ENCODE measurements around the gene ZNF816. TPM values are rescaled to one million over a fixed set of nuclear protein-coding genes. Genes with fewer than 3 reads are reported as not detected.
"Not testable (repeated sequence)": the region's sequence is repeated elsewhere in the genome, so short reads cannot be mapped to it uniquely, and the experiment has no call there.

Gene ZNF816
- total and polyA plus RNA-seq, 2 donors from 2014 or later: 4.4 to 16.6 TPM

- H3K4me1 ChIP-seq (ENCODE audit: control insufficient read depth in 2 of 3, insufficient read depth in 2 of 3, low read depth in 1 of 3, low read length in 3 of 3): no peaks in the 10 kb centered on the region
- H3K27me3 ChIP-seq (ENCODE audit: control insufficient read depth, insufficient read depth, low read length): no peaks in the 10 kb centered on the region
- H3K9me3 ChIP-seq (ENCODE audit: control insufficient read depth in 2 of 3, insufficient read depth in 1 of 3, low read length in 3 of 3): peaks cover 0 to 2% (median 0%) of the 10 kb centered on the region in 3 donors
- H3K9ac ChIP-seq (ENCODE audit: low read length in 3 of 3): no peak overlapping the region
- H3K4me3 ChIP-seq (ENCODE audit: low read length in 3 of 3): no peak overlapping the region
- intact Hi-C loops (cut with DNase I): no loop called here
- FAIRE-seq (no peak), DNase-seq (no peak)
- H3K27ac ChIP-seq (ENCODE audit: low read depth in 2 of 2, low read length in 2 of 2): no peak overlapping the region
- H3K36me3 ChIP-seq (ENCODE audit: control insufficient read depth in 2 of 3, insufficient read depth in 3 of 3, low read length in 3 of 3): peaks cover 2 to 4% (median 3%) of the 10 kb centered on the region in 3 donors
- no peak for TF ChIP-seq CTCF (IDR thresholded peaks at IDR 0.05; ENCODE audit: borderline replicate concordance, extremely low read depth, insufficient read depth)
Observed at GRCh38 chr19:52910648-52911047, 52.0 kb downstream of the ZNF816 start.

GRCh38 chr19:52904052-52904780 lies 58.5 kb downstream of the ZNF816 start:
- H3K4me1 ChIP-seq (ENCODE audit: control insufficient read depth in 2 of 3, insufficient read depth in 2 of 3, low read depth in 1 of 3, low read length in 3 of 3); H3K36me3 ChIP-seq (ENCODE audit: control insufficient read depth in 2 of 3, insufficient read depth in 3 of 3, low read length in 3 of 3); H3K9me3 ChIP-seq (ENCODE audit: control insufficient read depth in 2 of 3, insufficient read depth in 1 of 3, low read length in 3 of 3); FAIRE-seq; H3K9ac ChIP-seq (ENCODE audit: low read length in 3 of 3); H3K27me3 ChIP-seq (ENCODE audit: control insufficient read depth, insufficient read depth, low read length); intact Hi-C loops (cut with DNase I); H3K4me3 ChIP-seq (ENCODE audit: low read length in 3 of 3): not testable (repeated sequence)
- H3K27ac ChIP-seq (ENCODE audit: low read depth in 2 of 2, low read length in 2 of 2): peak overlapping the region; percentile 1 to 13
- peak in 1 of 5 donors; percentile 8 for DNase-seq

- intact Hi-C loops (cut with DNase I): no loop called here
- Histone ChIP-seq H3K36me3 (ENCODE audit: control insufficient read depth in 2 of 3, insufficient read depth in 3 of 3, low read length in 3 of 3) (peaks cover 0 to 4% (median 3%) of the 10 kb centered on the region in 3 donors), H3K4me1 (ENCODE audit: control insufficient read depth in 2 of 3, insufficient read depth in 2 of 3, low read depth in 1 of 3, low read length in 3 of 3) (peaks cover 0 to 6% (median 0%) of the 10 kb centered on the region in 3 donors), H3K4me3 (ENCODE audit: low read length in 3 of 3) (no peak overlapping the region), H3K27ac (ENCODE audit: low read depth in 2 of 2, low read length in 2 of 2) (no peak overlapping the region), H3K27me3 (ENCODE audit: control insufficient read depth, insufficient read depth, low read length) (no peaks in the 10 kb centered on the region), H3K9me3 (ENCODE audit: control insufficient read depth in 2 of 3, insufficient read depth in 1 of 3, low read length in 3 of 3) (peaks cover 0 to 2% (median 0%) of the 10 kb centered on the region in 3 donors), H3K9ac (ENCODE audit: low read length in 3 of 3) (no peak overlapping the region)
- DNase-seq: peak in 1 of 5 donors; percentile 24
- TF ChIP-seq CTCF (IDR thresholded peaks at IDR 0.05; ENCODE audit: borderline replicate concordance, extremely low read depth, insufficient read depth): no peak
- FAIRE-seq: no peak
Observed at GRCh38 chr19:52901842-52902241, 60.8 kb downstream of the ZNF816 start.

Other genes starting within 250 kb of the ZNF816 start
- 42.7 TPM for gene ZNF611, start 227.8 kb downstream of the ZNF816 start, total RNA-seq
- gene ZNF611, start 227.8 kb downstream of the ZNF816 start, polyA plus RNA-seq (ENCODE audit: insufficient read depth, low read depth, low replicate concordance): 3.6 TPM
- 9.4 TPM for gene ZNF600, start 176.1 kb downstream of the ZNF816 start, total RNA-seq
- gene ZNF600, start 176.1 kb downstream of the ZNF816 start, polyA plus RNA-seq (ENCODE audit: insufficient read depth, low read depth, low replicate concordance): 4.1 TPM
- 20.0 TPM for gene ZNF28, start 141.2 kb downstream of the ZNF816 start, total RNA-seq
- gene ZNF28, start 141.2 kb downstream of the ZNF816 start, polyA plus RNA-seq (ENCODE audit: insufficient read depth, low read depth, low replicate concordance): 10.0 TPM
- 21.1 TPM for gene ZNF468, start 105.3 kb downstream of the ZNF816 start, total RNA-seq
- 10.2 TPM for gene ZNF468, start 105.3 kb downstream of the ZNF816 start, polyA plus RNA-seq (ENCODE audit: insufficient read depth, low read depth, low replicate concordance)
- 25.8 TPM for gene ZNF320, start 65.2 kb downstream of the ZNF816 start, total RNA-seq
- 3.2 TPM for gene ZNF320, start 65.2 kb downstream of the ZNF816 start, polyA plus RNA-seq (ENCODE audit: insufficient read depth, low read depth, low replicate concordance)
- gene ZNF888, start 39.5 kb downstream of the ZNF816 start, total RNA-seq: 22.6 TPM
- gene ZNF888, start 39.5 kb downstream of the ZNF816 start, polyA plus RNA-seq (ENCODE audit: insufficient read depth, low read depth, low replicate concordance): 3.4 TPM
- not detected for gene ERVV-1, start 51.0 kb upstream of the ZNF816 start, total RNA-seq
- gene ERVV-1, start 51.0 kb upstream of the ZNF816 start, polyA plus RNA-seq (ENCODE audit: insufficient read depth, low read depth, low replicate concordance): not detected
- gene ERVV-2, start 81.9 kb upstream of the ZNF816 start, total RNA-seq: not detected
- gene ERVV-2, start 81.9 kb upstream of the ZNF816 start, polyA plus RNA-seq (ENCODE audit: insufficient read depth, low read depth, low replicate concordance): not detected
- gene ZNF160, start 140.5 kb upstream of the ZNF816 start, total RNA-seq: 38.2 TPM
- gene ZNF160, start 140.5 kb upstream of the ZNF816 start, polyA plus RNA-seq (ENCODE audit: insufficient read depth, low read depth, low replicate concordance): 9.5 TPM
- gene ZNF415, start 170.0 kb upstream of the ZNF816 start, total RNA-seq: 12.0 TPM
- 8.8 TPM for gene ZNF415, start 170.0 kb upstream of the ZNF816 start, polyA plus RNA-seq (ENCODE audit: insufficient read depth, low read depth, low replicate concordance)
- 17.6 TPM for gene ZNF347, start 196.2 kb upstream of the ZNF816 start, total RNA-seq
- gene ZNF347, start 196.2 kb upstream of the ZNF816 start, polyA plus RNA-seq (ENCODE audit: insufficient read depth, low read depth, low replicate concordance): 2.3 TPM
- 5.4 TPM for gene ZNF665, start 230.5 kb upstream of the ZNF816 start, total RNA-seq
- gene ZNF665, start 230.5 kb upstream of the ZNF816 start, polyA plus RNA-seq (ENCODE audit: insufficient read depth, low read depth, low replicate concordance): 2.2 TPM

Data from kidney (tissue), 14 donors.